WTC11 (cell line): ENCODE data around the gene MRPL34. TPM values are rescaled to one million over a fixed set of nuclear protein-coding genes. Genes with fewer than 3 reads are reported as not detected.

ENCODE experiments used
- ATAC-seq: fragments of 200-7000 bp; cut with Tn5 transposase; 2 replicates; pipeline ENCODE4 v1.10.0; 2021; ENCODE audit warnings: mild to moderate bottlenecking, moderate library complexity
- CTCF ChIA-PET: fragments of 300-600 bp; sonication (Branson Sonifier 250); formaldehyde crosslinking; loops from one replicate; lab custom pipeline; 2021; ENCODE audit warnings: antibody characterized with exemption; lab: Charles Lee
- POLR2A ChIA-PET: fragments of 350-600 bp; sonication (Branson Sonifier 250); formaldehyde crosslinking; loops from one replicate; lab custom pipeline; 2021; ENCODE audit warnings: antibody characterized with exemption; lab: Charles Lee
- DNase-seq: peaks from one replicate; pipeline ENCODE4 v3.0.0; 2021; ENCODE audit warnings: low spot score
- H3K27ac Mint-ChIP-seq: 2 replicates; pipeline ENCODE4 v1.8.0; 2021; ENCODE audit warnings: mixed read lengths
- H3K27me3 Mint-ChIP-seq: 2 replicates; pipeline ENCODE4 v1.8.0; 2021; ENCODE audit warnings: low read depth, mild to moderate bottlenecking, moderate library complexity, mixed read lengths
- H3K36me3 Mint-ChIP-seq: 2 replicates; pipeline ENCODE4 v1.8.0; 2021; ENCODE audit warnings: mixed read lengths
- H3K4me1 Mint-ChIP-seq: 2 replicates; pipeline ENCODE4 v1.8.0; 2022; ENCODE audit warnings: mixed read lengths
- H3K4me3 Mint-ChIP-seq: 2 replicates; pipeline ENCODE4 v1.8.0; 2021; ENCODE audit warnings: mild to moderate bottlenecking, moderate library complexity, mixed read lengths
- H3K9me3 Mint-ChIP-seq: 2 replicates; pipeline ENCODE4 v1.8.0; 2021; ENCODE audit warnings: mixed read lengths
- AFF4 ChIP-seq: sonication (generic); formaldehyde crosslinking; IDR thresholded peaks from 2 replicates; pipeline ENCODE4 v1.8.1; 2023; ENCODE audit warnings: mild to moderate bottlenecking, missing genetic modification reagents, borderline replicate concordance
- CBFB ChIP-seq: sonication (generic); formaldehyde crosslinking; IDR thresholded peaks from 2 replicates; pipeline ENCODE4 v1.8.1; 2022; ENCODE audit warnings: mild to moderate bottlenecking, low read depth, missing genetic modification reagents
- CTCF ChIP-seq: fragments of 200-600 bp; IDR thresholded peaks from 2 replicates; pipeline ENCODE4 v1.8.0; 2022; ENCODE audit warnings: antibody characterized with exemption
- MYBL2 ChIP-seq: sonication (generic); formaldehyde crosslinking; IDR thresholded peaks from 2 replicates; pipeline ENCODE4 v1.8.1; 2023; ENCODE audit warnings: mild to moderate bottlenecking, moderate library complexity, missing genetic modification reagents
- NR2C2 ChIP-seq: sonication (generic); formaldehyde crosslinking; IDR thresholded peaks from 2 replicates; pipeline ENCODE4 v1.8.0; 2022; ENCODE audit warnings: mild to moderate bottlenecking, missing genetic modification reagents
- PRDM15 ChIP-seq: sonication (generic); formaldehyde crosslinking; IDR thresholded peaks from 2 replicates; pipeline ENCODE4 v1.8.0; 2022; ENCODE audit warnings: missing genetic modification reagents
- STAT6 ChIP-seq: sonication (generic); formaldehyde crosslinking; conservative IDR thresholded peaks from 2 replicates; pipeline ENCODE4 v1.8.1; 2023; ENCODE audit warnings: mild to moderate bottlenecking, low read depth, missing genetic modification reagents, moderate library complexity
- TP53 ChIP-seq: sonication (generic); formaldehyde crosslinking; IDR thresholded peaks from 2 replicates; pipeline ENCODE4 v1.8.1; 2023; ENCODE audit warnings: mild to moderate bottlenecking, missing genetic modification reagents
- ZNF425 ChIP-seq: fragments of 250-450 bp; sonication (Bioruptor Pico); conservative IDR thresholded peaks from 2 replicates; pipeline ENCODE4 v1.9.0; 2021; ENCODE audit warnings: mild to moderate bottlenecking
- total RNA-seq: library from RNA; stranded (reverse); gene quantifications from 3 replicates; pipeline ENCODE4 v1.2.3, GENCODE V29; 2021
- TF ChIP-seq, protein P1 (sequence below): sonication (generic); formaldehyde crosslinking; IDR thresholded peaks from 2 replicates; pipeline ENCODE4 v1.8.1; 2023; ENCODE audit warnings: mild to moderate bottlenecking, missing genetic modification reagents, moderate library complexity
- TF ChIP-seq, protein P2 (sequence below): fragments of 250-450 bp; sonication (Bioruptor Pico); IDR thresholded peaks from 2 replicates; pipeline ENCODE4 v1.9.0; 2021; ENCODE audit warnings: mild to moderate bottlenecking, borderline replicate concordance
- TF ChIP-seq, protein P3 (sequence below): fragments of 250-450 bp; sonication (Bioruptor Pico); IDR thresholded peaks from 2 replicates; pipeline ENCODE4 v1.9.0; 2021; ENCODE audit warnings: moderate library complexity, mild to moderate bottlenecking, inconsistent platforms, borderline replicate concordance

MRPL34 gene
- total RNA-seq, 1 experiment from 2014 or later = 130 TPM

GRCh38 chr19:17318966-17319365, 13.3 kb downstream of the MRPL34 start (continued):
- no peak for TF ChIP-seq PRDM15
- TF ChIP-seq, protein P1, sequence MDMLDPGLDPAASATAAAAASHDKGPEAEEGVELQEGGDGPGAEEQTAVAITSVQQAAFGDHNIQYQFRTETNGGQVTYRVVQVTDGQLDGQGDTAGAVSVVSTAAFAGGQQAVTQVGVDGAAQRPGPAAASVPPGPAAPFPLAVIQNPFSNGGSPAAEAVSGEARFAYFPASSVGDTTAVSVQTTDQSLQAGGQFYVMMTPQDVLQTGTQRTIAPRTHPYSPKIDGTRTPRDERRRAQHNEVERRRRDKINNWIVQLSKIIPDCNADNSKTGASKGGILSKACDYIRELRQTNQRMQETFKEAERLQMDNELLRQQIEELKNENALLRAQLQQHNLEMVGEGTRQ = no peak
- no peak for TF ChIP-seq CBFB
- no peak for TF ChIP-seq NR2C2 (CRISPR knock-in tag)
- TF ChIP-seq MYBL2 = no peak
- TF ChIP-seq, protein P2, sequence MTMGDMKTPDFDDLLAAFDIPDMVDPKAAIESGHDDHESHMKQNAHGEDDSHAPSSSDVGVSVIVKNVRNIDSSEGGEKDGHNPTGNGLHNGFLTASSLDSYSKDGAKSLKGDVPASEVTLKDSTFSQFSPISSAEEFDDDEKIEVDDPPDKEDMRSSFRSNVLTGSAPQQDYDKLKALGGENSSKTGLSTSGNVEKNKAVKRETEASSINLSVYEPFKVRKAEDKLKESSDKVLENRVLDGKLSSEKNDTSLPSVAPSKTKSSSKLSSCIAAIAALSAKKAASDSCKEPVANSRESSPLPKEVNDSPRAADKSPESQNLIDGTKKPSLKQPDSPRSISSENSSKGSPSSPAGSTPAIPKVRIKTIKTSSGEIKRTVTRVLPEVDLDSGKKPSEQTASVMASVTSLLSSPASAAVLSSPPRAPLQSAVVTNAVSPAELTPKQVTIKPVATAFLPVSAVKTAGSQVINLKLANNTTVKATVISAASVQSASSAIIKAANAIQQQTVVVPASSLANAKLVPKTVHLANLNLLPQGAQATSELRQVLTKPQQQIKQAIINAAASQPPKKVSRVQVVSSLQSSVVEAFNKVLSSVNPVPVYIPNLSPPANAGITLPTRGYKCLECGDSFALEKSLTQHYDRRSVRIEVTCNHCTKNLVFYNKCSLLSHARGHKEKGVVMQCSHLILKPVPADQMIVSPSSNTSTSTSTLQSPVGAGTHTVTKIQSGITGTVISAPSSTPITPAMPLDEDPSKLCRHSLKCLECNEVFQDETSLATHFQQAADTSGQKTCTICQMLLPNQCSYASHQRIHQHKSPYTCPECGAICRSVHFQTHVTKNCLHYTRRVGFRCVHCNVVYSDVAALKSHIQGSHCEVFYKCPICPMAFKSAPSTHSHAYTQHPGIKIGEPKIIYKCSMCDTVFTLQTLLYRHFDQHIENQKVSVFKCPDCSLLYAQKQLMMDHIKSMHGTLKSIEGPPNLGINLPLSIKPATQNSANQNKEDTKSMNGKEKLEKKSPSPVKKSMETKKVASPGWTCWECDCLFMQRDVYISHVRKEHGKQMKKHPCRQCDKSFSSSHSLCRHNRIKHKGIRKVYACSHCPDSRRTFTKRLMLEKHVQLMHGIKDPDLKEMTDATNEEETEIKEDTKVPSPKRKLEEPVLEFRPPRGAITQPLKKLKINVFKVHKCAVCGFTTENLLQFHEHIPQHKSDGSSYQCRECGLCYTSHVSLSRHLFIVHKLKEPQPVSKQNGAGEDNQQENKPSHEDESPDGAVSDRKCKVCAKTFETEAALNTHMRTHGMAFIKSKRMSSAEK (CRISPR knock-in tag) = no peak
- no peak for TF ChIP-seq CTCF
- TF ChIP-seq STAT6 (CRISPR knock-in tag) = no peak
- no peak for TF ChIP-seq TP53

DNA sequence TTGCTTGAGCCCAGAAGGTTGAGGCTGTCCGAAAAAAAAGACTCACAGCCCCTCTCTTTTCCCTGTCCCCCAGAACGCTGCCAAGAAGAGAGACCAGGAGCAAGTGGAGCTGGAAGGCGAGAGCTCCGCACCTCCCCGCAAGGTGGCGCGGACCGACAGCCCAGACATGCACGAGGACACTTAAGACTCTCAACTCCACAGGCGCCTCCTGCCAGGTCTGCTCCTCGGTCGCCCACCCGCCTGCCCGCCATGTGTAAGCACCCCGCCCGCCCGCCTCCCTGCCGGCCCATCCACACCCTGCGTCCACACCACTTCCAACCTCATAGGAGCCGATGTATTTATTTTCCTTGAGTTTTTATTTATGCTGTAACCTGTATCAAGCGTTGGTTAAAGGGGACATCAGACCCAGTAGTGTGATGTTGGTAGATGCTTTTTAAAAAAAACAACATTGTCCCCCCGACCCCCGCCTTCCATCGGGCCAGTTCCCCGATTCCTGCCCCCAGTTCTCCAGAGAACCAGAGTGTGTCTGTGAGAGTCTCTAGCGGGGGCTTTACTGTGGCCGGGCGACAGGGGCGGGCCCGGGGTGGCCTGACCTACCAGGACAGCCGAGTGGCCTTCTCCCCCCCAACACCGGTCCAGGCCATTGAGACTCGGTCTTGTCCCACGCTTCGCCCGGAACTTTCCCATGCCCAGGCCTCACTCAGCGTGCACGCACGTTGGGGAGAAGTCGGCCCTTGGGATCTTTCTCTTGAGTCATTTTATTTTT, 14.0 kb downstream of the MRPL34 start:
- peaks cover 6% of the 10 kb centered on the region; the same call in 1 of the 2 replicates for H3K4me1 Mint-ChIP-seq
- DNase-seq (no peak), ATAC-seq (no peak)
- H3K27ac Mint-ChIP-seq = no peak overlapping the region
- H3K27me3 Mint-ChIP-seq = no peaks in the 10 kb centered on the region
- ChIA-PET CTCF (interaction anchor here (2.2 kb wide), 1 partner anchor 8 kb away, joined by 6 read pairs; no protein-coding TSS in a partner anchor), POLR2A (no interaction called here)
- H3K36me3 Mint-ChIP-seq = peaks cover 32% of the 10 kb centered on the region
- no peak overlapping the region for H3K4me3 Mint-ChIP-seq
- no peaks in the 10 kb centered on the region for H3K9me3 Mint-ChIP-seq
- TF ChIP-seq ZNF425 (CRISPR knock-in tag) (no peak), AFF4 (CRISPR knock-in tag) (no peak)
- TF ChIP-seq, protein P3, sequence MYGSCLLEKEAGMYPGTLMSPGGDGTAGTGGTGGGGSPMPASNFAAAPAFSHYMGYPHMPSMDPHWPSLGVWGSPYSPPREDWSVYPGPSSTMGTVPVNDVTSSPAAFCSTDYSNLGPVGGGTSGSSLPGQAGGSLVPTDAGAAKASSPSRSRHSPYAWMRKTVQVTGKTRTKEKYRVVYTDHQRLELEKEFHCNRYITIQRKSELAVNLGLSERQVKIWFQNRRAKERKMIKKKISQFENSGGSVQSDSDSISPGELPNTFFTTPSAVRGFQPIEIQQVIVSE (CRISPR knock-in tag) = no peak
